Lower lobe of right lung (tissue), 2 donors: ENCODE data around the gene IKBKE. TPM values are rescaled to one million over a fixed set of nuclear protein-coding genes. Genes with fewer than 3 reads are reported as not detected.

Source experiments
- ATAC-seq, 2 donors: fragments of 200-7000 bp; cut with Tn5 transposase; one replicate each; pipeline ENCODE4 v1.9.1; 2020 to 2022; ENCODE audit warnings: mild to moderate bottlenecking in 2 of 2, moderate library complexity in 2 of 2
- DNase-seq: peaks from one replicate; pipeline ENCODE4 v3.0.0-alpha.2; 2020
- H3K27ac ChIP-seq: fragments of 200-600 bp; one replicate; pipeline ENCODE4 v1.8.0; 2022
- H3K27me3 ChIP-seq: fragments of 200-600 bp; one replicate; pipeline ENCODE4 v1.8.0; 2022; ENCODE audit warnings: low read depth
- H3K36me3 ChIP-seq: fragments of 200-600 bp; one replicate; pipeline ENCODE4 v1.8.0; 2022; ENCODE audit warnings: mild to moderate bottlenecking
- H3K4me1 ChIP-seq: fragments of 200-600 bp; one replicate; pipeline ENCODE4 v1.8.0; 2022
- H3K4me3 ChIP-seq: fragments of 200-600 bp; one replicate; pipeline ENCODE4 v1.8.0; 2022; ENCODE audit warnings: mild to moderate bottlenecking
- H3K9me3 ChIP-seq: fragments of 200-600 bp; one replicate; pipeline ENCODE4 v1.8.0; 2022
- intact Hi-C: fragments of 100-400 bp; cut with DNase I; formaldehyde crosslinking; loops from one replicate; pipeline ENCODE4 v1.11.0; 2022
- long read RNA-seq: library from polyadenylated mRNA; unstranded; transcript quantifications from one replicate; pipeline ENCODE4 v2.0.0, GENCODE V29; 2021
- total RNA-seq: library from RNA; stranded (reverse); fragmentation: NEBNext Ultra II Directional; extraction: Animal tissue kit (Norgen Biotek cat#: 25700); gene quantifications from one replicate; pipeline ENCODE4 v1.2.1, GENCODE V29; 2021
- TF ChIP-seq, protein P1 (sequence below): fragments of 200-600 bp; IDR thresholded peaks from one replicate; pipeline ENCODE4 v1.8.0; 2022; ENCODE audit warnings: antibody characterized with exemption, mild to moderate bottlenecking
- donor health status: DM: no; HTN: yes; CAD: no; lungs with severe emphysema.

The IKBKE gene
- 12.5 TPM for total RNA-seq
- long read RNA-seq, partial matches to known transcripts, result 7 of 21 reads
- long read RNA-seq, other reads (novel, unspliced or antisense), result 10 of 21 reads

DNA sequence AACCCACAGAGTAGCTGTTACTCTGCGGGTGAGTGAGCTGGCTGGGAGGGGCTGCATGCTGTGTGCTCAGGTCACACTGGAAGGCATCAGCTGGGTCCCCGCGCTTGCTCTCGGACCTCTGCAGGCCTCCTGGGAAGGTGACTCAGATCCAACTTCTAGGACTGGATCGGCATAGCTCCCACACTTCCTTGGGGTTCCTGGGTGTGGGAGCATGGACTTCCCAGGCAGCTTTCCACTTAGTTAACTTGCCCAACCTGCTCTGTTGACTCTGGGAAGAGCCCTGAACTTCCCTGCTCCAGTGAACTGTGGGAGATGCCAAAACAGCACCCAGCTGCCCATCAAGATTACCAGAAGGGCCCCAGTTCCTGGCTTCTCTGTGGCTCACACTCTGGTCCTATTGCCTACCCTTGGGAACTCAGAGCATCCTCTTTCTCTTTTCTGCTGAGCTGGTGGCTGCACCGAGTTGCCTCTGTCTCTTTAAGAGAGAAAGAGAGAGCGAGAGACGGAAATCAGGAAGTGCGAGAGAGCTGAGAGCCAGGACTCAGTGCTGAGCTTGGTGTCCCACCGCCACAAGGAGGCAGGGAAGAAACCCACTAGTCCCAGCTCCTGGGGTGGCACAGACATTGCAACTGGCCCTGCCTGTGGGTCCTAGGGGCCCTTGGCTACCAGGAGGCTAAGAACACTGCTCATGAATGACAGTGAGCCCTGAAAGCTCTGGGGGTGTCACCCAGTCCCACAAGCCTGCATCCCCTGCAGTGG lies at the start of gene IKBKE:
TSS of gene IKBKE (plus strand) at position 544 of the 759 bp plus-strand sequence. CDS start 2,752 bp downstream, outside the sequence.
- intact Hi-C loops, result no loop called here
- peak; percentile 71 to 82 for ATAC-seq
- peaks cover 56% of the 10 kb centered on the region for H3K4me1 ChIP-seq

GRCh38 chr1:206421616-206422340 lies 48.5 kb upstream of the IKBKE start:
- intact Hi-C loops, result no loop called here
- no peaks in the 10 kb centered on the region for H3K27me3 ChIP-seq
- H3K27ac ChIP-seq, result no peak overlapping the region
- H3K9me3 ChIP-seq, result no peaks in the 10 kb centered on the region
- peaks cover 74% of the 10 kb centered on the region for H3K36me3 ChIP-seq
- DNase-seq (no peak), ATAC-seq (no peak)
- H3K4me1 ChIP-seq, result no peaks in the 10 kb centered on the region
- TF ChIP-seq, protein P1, sequence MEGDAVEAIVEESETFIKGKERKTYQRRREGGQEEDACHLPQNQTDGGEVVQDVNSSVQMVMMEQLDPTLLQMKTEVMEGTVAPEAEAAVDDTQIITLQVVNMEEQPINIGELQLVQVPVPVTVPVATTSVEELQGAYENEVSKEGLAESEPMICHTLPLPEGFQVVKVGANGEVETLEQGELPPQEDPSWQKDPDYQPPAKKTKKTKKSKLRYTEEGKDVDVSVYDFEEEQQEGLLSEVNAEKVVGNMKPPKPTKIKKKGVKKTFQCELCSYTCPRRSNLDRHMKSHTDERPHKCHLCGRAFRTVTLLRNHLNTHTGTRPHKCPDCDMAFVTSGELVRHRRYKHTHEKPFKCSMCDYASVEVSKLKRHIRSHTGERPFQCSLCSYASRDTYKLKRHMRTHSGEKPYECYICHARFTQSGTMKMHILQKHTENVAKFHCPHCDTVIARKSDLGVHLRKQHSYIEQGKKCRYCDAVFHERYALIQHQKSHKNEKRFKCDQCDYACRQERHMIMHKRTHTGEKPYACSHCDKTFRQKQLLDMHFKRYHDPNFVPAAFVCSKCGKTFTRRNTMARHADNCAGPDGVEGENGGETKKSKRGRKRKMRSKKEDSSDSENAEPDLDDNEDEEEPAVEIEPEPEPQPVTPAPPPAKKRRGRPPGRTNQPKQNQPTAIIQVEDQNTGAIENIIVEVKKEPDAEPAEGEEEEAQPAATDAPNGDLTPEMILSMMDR, result no peak
- no peak overlapping the region for H3K4me3 ChIP-seq

More for the DNA sequence above, at the start of gene IKBKE:
- Histone ChIP-seq H3K27me3 (no peaks in the 10 kb centered on the region), H3K36me3 (peaks cover 12% of the 10 kb centered on the region), H3K4me3 (peak within 1 kb of the TSS; percentile 67), H3K27ac (peak within 1 kb of the TSS; percentile 70), H3K9me3 (no peaks in the 10 kb centered on the region)
- DNase-seq, result peak; percentile 76
- TF ChIP-seq, protein P1, result no peak

DNA sequence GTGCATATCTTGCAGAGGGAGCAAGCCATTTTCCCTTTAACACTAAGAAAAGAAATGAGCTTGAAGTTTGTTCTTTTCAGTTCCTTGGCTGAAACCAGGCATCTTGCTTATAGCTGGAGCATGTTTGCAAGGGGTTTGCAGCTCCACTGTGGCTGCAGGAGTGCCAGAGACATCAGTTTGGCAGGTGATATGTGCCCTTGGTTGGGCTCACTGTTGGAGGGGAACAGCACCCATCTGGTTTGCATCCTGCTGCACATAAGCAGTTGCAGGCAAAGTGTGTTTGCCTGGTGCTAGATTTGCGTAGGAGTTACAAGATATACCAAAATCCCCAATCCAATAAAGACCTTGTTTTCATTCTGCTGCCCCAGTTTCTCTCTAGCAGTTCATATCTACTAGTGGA lies 47.8 kb upstream of the IKBKE start:
- intact Hi-C loops, result no loop called here
- Histone ChIP-seq H3K36me3 (peaks cover 67% of the 10 kb centered on the region), H3K4me3 (no peak overlapping the region), H3K9me3 (no peaks in the 10 kb centered on the region), H3K27ac (no peak overlapping the region), H3K27me3 (no peaks in the 10 kb centered on the region), H3K4me1 (no peaks in the 10 kb centered on the region)
- TF ChIP-seq, protein P1, result no peak
- DNase-seq, result no peak
- no peak for ATAC-seq

DNA sequence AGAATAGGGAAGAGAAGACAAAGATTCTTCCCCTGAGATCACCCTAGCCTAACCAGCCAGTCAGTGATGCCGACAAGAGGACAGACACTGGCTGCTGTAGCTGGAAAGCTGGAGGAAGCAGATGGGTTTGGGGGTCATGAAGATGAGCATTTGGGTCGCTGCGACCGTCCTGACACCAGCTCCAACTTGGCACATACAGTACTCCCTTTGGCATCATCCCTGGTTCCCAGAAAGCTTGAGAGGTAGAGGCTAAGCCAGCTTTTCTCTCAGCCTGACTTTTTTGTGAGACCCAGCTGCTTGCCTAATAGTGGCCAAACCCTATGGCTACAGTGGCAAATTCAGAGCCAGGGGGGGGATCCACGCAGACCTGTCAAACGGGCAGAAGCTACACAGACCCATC lies 43.0 kb upstream of the IKBKE start:
- DNase-seq (no peak), ATAC-seq (no peak)
- H3K27ac ChIP-seq, result no peak overlapping the region
- H3K9me3 ChIP-seq, result no peaks in the 10 kb centered on the region
- intact Hi-C loops, result no loop called here
- H3K36me3 ChIP-seq, result peaks cover 63% of the 10 kb centered on the region
- H3K4me3 ChIP-seq, result no peak overlapping the region
- no peaks in the 10 kb centered on the region for H3K27me3 ChIP-seq
- TF ChIP-seq, protein P1, result no peak
- peaks cover 20% of the 10 kb centered on the region for H3K4me1 ChIP-seq

- no peak overlapping the region for H3K4me3 ChIP-seq
- no peak overlapping the region for H3K27ac ChIP-seq
- H3K27me3 ChIP-seq, result no peaks in the 10 kb centered on the region
- H3K9me3 ChIP-seq, result no peaks in the 10 kb centered on the region
- DNase-seq (no peak), ATAC-seq (no peak)
- TF ChIP-seq, protein P1, result no peak
- intact Hi-C loops, result no loop called here
- peaks cover 50% of the 10 kb centered on the region for H3K36me3 ChIP-seq
- H3K4me1 ChIP-seq, result peaks cover 20% of the 10 kb centered on the region
These were observed 40.9 kb upstream of the IKBKE start for GRCh38 chr1:206429421-206429820.
